ENCODE results near the gene CELSR3. TPM values are rescaled to one million over a fixed set of nuclear protein-coding genes. Genes with fewer than 3 reads are reported as not detected.

Gene CELSR3
- total RNA-seq, 1 experiment from 2014 or later = 23.9 TPM

GRCh38 chr3:48688032-48688736, 25.5 kb upstream of the CELSR3 start:
- no peak overlapping the region for H3K23ac ChIP-seq (ENCODE audit: insufficient read length, low read depth, low read length)
- H3K56ac ChIP-seq (ENCODE audit: insufficient read length, low read depth, low read length) = no peak overlapping the region
- H4K91ac ChIP-seq (ENCODE audit: insufficient read length, low read depth, low read length) = no peak overlapping the region
- H3K79me2 ChIP-seq (ENCODE audit: insufficient read depth, low read length) = peaks cover 5% of the 10 kb centered on the region; the same call in 1 of the 2 replicates
- Mint-ChIP-seq H3K9me3 (no peaks in the 10 kb centered on the region), H3K27ac (peak overlapping the region in 1 of 3 experiments; percentile 69; a peak in 3 of 7 replicates), H3K4me3 (no peak overlapping the region), H3K27me3 (ENCODE audit: low read depth) (no peaks in the 10 kb centered on the region; the same call in 1 of the 2 replicates), H3K36me3 (ENCODE audit: insufficient read depth in 1 of 3, low read depth in 3 of 3) (peaks cover 36 to 62% (median 48%) of the 10 kb centered on the region in 3 experiments; a peak in 6 of 7 replicates), H3K4me1 (peaks cover 17 to 21% of the 10 kb centered on the region in 2 experiments)
- no peaks in the 10 kb centered on the region for H3K9me3 ChIP-seq (ENCODE audit: control insufficient read depth, low read depth, low read length)
- DNase-seq = no peak
- H2BK15ac ChIP-seq (ENCODE audit: low read depth, low read length) = no peak overlapping the region
- no peak overlapping the region for H3K4ac ChIP-seq (ENCODE audit: low read depth, low read length)
- no peak overlapping the region for H2AK5ac ChIP-seq (ENCODE audit: insufficient read length, low read length)
- H2BK12ac ChIP-seq (ENCODE audit: insufficient read length, low read depth, low read length) = no peak overlapping the region
- H3K79me1 ChIP-seq (ENCODE audit: insufficient read depth, low read depth, low read length, poor library complexity, severe bottlenecking) = no peaks in the 10 kb centered on the region
- TF ChIP-seq CTCF (conservative IDR thresholded peaks at IDR 0.05) = no peak
- H2BK120ac ChIP-seq (ENCODE audit: low read depth, low read length, poor library complexity, severe bottlenecking) = no peak overlapping the region
- H4K20me1 ChIP-seq (ENCODE audit: control insufficient read depth, insufficient read depth, insufficient read length) = no peaks in the 10 kb centered on the region
- no peak overlapping the region for H3T11ph ChIP-seq (ENCODE audit: low read length)
- no peak overlapping the region for H2AFZ ChIP-seq (ENCODE audit: low read length)
- H4K8ac ChIP-seq (replicated peaks; ENCODE audit: insufficient read length, low read depth, low read length) = no peak overlapping the region
- peaks cover 4% of the 10 kb centered on the region; the same call in 1 of the 2 replicates for H3K4me1 ChIP-seq (ENCODE audit: insufficient read depth, low read length)
- H3K14ac ChIP-seq (ENCODE audit: insufficient read depth, low read length) = no peak overlapping the region
- H4K5ac ChIP-seq (ENCODE audit: insufficient read length, low read depth, low read length) = no peak overlapping the region
- WGBS (ENCODE audit: extremely low coverage, insufficient read length, low lambda C conversion rate) = no CpG with 5 or more reads among the region's 18 CpGs
- no peak overlapping the region for H3K9ac ChIP-seq (ENCODE audit: extremely low read depth, insufficient read length, low read length)
- no peak overlapping the region for H3K18ac ChIP-seq (ENCODE audit: insufficient read length, low read depth, low read length)
- H2BK5ac ChIP-seq (ENCODE audit: insufficient read length, low read length) = no peak overlapping the region
- H2BK20ac ChIP-seq (ENCODE audit: low read depth, low read length, poor library complexity, severe bottlenecking) = no peak overlapping the region
- H3K27me3 ChIP-seq (ENCODE audit: insufficient read depth, low read length) = no peaks in the 10 kb centered on the region
- peaks cover 8% of the 10 kb centered on the region for H3K23me2 ChIP-seq (ENCODE audit: insufficient read length, low read depth, low read length, poor library complexity, severe bottlenecking)
- no peak overlapping the region for H3K4me2 ChIP-seq (ENCODE audit: insufficient read depth, insufficient read length, low read length)
- H3K27ac ChIP-seq (ENCODE audit: insufficient read length, low read depth, low read length) = no peak overlapping the region

Measured in H9 (cell line).